ENCODE results near the gene ESR1.

- no peak for TF ChIP-seq HNF4G (IDR thresholded peaks at IDR 0.05)
- TF ChIP-seq MAX (IDR thresholded peaks at IDR 0.05): no peak
Observed at GRCh38 chr6:152167641-152168603, 360.4 kb downstream of the ESR1 start.
